Transverse colon (tissue), 4 donors: ENCODE results near the gene PARP1. TPM values are rescaled to one million over a fixed set of nuclear protein-coding genes. Genes with fewer than 3 reads are reported as not detected.

Experiments
- DNase-seq: peaks from one replicate; pipeline ENCODE4 v3.0.0-alpha.2; 2019
- H3K27ac ChIP-seq, 4 donors: fragments of 200-600 bp; sonication (generic); 2 replicates each; pipeline ENCODE4 v1.5.1; 2016 to 2018; ENCODE audit warnings: inconsistent platforms in 4 of 4
- H3K27me3 ChIP-seq: fragments of 200-600 bp; sonication (generic); 2 replicates; pipeline ENCODE4 v1.5.1; 2017; ENCODE audit warnings: inconsistent platforms
- H3K36me3 ChIP-seq, 4 donors: fragments of 200-600 bp; sonication (generic); 2 replicates each; pipeline ENCODE4 v1.5.1; 2017 to 2019; ENCODE audit warnings: inconsistent platforms in 4 of 4
- H3K4me1 ChIP-seq, 4 donors: fragments of 200-600 bp; sonication (generic); 2 replicates each; pipeline ENCODE4 v1.5.1; 2017 to 2020; ENCODE audit warnings: inconsistent platforms in 4 of 4
- H3K4me3 ChIP-seq, 4 donors: fragments of 200-600 bp; sonication (generic); 1 replicate in 1 of 4; 2 replicates in 3 of 4; pipeline versions ENCODE4 v1.5.1 to v1.6.1; 2017 to 2019; ENCODE audit warnings: inconsistent platforms in 4 of 4
- H3K9me3 ChIP-seq, 2 donors: fragments of 200-600 bp; sonication (generic); 2 replicates each; pipeline ENCODE4 v1.5.1; 2017 to 2019; ENCODE audit warnings: inconsistent platforms in 2 of 2
- EP300 ChIP-seq: sonication (generic); formaldehyde crosslinking; IDR thresholded peaks from one replicate; pipeline ENCODE4 v1.6.1; 2017; ENCODE audit warnings: antibody characterized with exemption, low read depth
- POLR2A ChIP-seq: fragments of 450-650 bp; IDR thresholded peaks from one replicate; pipeline ENCODE4 v1.6.1; 2016; ENCODE audit warnings: antibody characterized with exemption, mild to moderate bottlenecking, moderate library complexity
- POLR2AphosphoS5 ChIP-seq, 3 donors: sonication (generic); formaldehyde crosslinking; IDR thresholded peaks; one replicate each; pipeline ENCODE4 v1.6.1; 2016; ENCODE audit warnings: antibody characterized with exemption in 3 of 3
- WGBS, 2 donors: methylation state at CpG; one replicate each; pipeline ENCODE4 v1.1.5; 2018; ENCODE audit warnings: low coverage in 1 of 2; 5-methylcytosine and 5-hydroxymethylcytosine counted together
- in situ Hi-C, 4 donors: fragments of 200-750 bp; cut with MboI; loops; one replicate each; pipeline versions ENCODE4 v1.15.0 to v1.15.1; 2017; ENCODE audit warnings: low sequenced_read_pairs in 3 of 4, low pct_ligation_motif_present in 1 of 4, low pct_unique_long_range_greater_than_20kb in 1 of 4
- intact Hi-C: fragments of 100-400 bp; cut with DNase I; formaldehyde crosslinking; loops from one replicate; pipeline ENCODE4 v1.15.1; 2023; ENCODE audit warnings: low total_unique reads
- total RNA-seq, 4 donors: library from RNA; depleted of rRNA; stranded (reverse); fragments of >200 nt; gene quantifications; one replicate each; pipeline ENCODE4 v1.1.0, GENCODE V29; 2016
- TF ChIP-seq, protein P1 (sequence below), 5 experiments: fragments of 200-600 bp in 3 of 5; fragments of 450-650 bp in 2 of 5; sonication (generic) in 3 of 5; IDR thresholded peaks; 1 replicate in 2 of 5; 2 replicates in 3 of 5; pipeline ENCODE4 v1.5.1; 2016 to 2017; ENCODE audit warnings: antibody characterized with exemption in 5 of 5, inconsistent platforms in 3 of 5, mild to moderate bottlenecking in 2 of 5, moderate library complexity in 1 of 5

Gene PARP1
- total RNA-seq, 4 donors from 2014 or later, result 23.2 to 74.4 (median 38.0) TPM

DNA sequence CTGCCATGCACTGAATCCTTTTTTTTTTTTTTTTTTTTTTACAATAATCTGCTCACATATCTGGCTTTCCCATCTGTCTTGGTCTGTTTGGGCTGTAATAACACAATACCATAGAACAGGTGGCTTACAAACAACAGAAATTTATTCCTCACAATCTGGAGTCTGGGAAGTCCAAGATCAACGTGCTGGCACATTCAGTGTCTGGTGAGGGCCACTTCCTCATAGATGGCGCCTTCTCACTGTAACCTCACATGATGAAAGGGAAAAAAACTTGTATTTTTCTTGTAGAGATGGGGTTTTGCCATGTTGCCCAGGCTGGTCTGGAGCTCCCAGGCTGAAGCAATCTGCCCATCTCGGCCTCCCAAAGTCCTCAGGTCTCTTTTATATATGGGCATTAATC lies 13.0 kb upstream of the PARP1 start:
- TF ChIP-seq EP300 (no peak), POLR2AphosphoS5 (IDR thresholded peaks at IDR 0.05) (no peak), POLR2A (no peak)
- TF ChIP-seq, protein P1, sequence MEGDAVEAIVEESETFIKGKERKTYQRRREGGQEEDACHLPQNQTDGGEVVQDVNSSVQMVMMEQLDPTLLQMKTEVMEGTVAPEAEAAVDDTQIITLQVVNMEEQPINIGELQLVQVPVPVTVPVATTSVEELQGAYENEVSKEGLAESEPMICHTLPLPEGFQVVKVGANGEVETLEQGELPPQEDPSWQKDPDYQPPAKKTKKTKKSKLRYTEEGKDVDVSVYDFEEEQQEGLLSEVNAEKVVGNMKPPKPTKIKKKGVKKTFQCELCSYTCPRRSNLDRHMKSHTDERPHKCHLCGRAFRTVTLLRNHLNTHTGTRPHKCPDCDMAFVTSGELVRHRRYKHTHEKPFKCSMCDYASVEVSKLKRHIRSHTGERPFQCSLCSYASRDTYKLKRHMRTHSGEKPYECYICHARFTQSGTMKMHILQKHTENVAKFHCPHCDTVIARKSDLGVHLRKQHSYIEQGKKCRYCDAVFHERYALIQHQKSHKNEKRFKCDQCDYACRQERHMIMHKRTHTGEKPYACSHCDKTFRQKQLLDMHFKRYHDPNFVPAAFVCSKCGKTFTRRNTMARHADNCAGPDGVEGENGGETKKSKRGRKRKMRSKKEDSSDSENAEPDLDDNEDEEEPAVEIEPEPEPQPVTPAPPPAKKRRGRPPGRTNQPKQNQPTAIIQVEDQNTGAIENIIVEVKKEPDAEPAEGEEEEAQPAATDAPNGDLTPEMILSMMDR (IDR thresholded peaks at IDR 0.05), result no peak

DNA sequence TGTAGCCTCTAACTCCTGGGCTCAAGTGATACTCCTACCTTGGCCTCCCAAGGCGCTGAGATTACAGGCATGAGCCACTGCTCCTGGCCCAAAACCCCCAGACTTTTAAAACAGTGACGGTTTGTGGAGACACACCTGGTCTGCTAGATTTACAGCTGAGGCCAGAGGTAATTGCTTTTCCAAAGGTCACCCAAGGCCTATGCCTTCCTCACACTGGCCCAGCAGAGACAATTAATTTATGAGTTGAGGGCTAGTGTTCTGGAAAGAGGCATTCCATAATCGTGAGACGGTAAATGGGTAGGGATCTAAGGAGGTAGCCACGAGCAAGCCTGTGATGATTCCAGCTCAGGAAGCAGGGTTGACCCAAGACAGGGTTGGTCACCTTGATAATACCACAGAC lies 12.4 kb upstream of the PARP1 start:
- intact Hi-C loops (no loop called here), in situ Hi-C loops (loop anchor here in 3 of 4 donors (25.0 kb wide), 2 partner anchors 192 to 417 kb away; no protein-coding TSS in a partner anchor)
- H3K27me3 ChIP-seq, result no peaks in the 10 kb centered on the region
- no peak for DNase-seq
- 59 to 79% methylated on average over 3 to 5 of the region's 5 CpGs for WGBS, 2 donors
- no peak for TF ChIP-seq POLR2AphosphoS5 (IDR thresholded peaks at IDR 0.05)
- H3K36me3 ChIP-seq, result no peaks in the 10 kb centered on the region
- H3K4me3 ChIP-seq, result no peak overlapping the region
- H3K27ac ChIP-seq, result no peak overlapping the region
- H3K9me3 ChIP-seq, result no peaks in the 10 kb centered on the region
- H3K4me1 ChIP-seq, result peaks cover 0 to 5% (median 0%) of the 10 kb centered on the region in 4 donors

More for the DNA sequence above, 13.0 kb upstream of the PARP1 start:
- peaks cover 0 to 5% (median 0%) of the 10 kb centered on the region in 4 donors for H3K4me1 ChIP-seq
- intact Hi-C loops, result no loop called here
- no peaks in the 10 kb centered on the region for H3K9me3 ChIP-seq
- no peaks in the 10 kb centered on the region for H3K27me3 ChIP-seq
- H3K36me3 ChIP-seq, result no peaks in the 10 kb centered on the region
- 81 to 100% methylated on average over 1 to 3 of the region's 3 CpGs for WGBS, 2 donors
- H3K4me3 ChIP-seq, result no peak overlapping the region
- H3K27ac ChIP-seq, result no peak overlapping the region
- in situ Hi-C loops, result loop anchor here in 3 of 4 donors (25.0 kb wide), 2 partner anchors 191 to 416 kb away; no protein-coding TSS in a partner anchor
- DNase-seq, result no peak

DNA sequence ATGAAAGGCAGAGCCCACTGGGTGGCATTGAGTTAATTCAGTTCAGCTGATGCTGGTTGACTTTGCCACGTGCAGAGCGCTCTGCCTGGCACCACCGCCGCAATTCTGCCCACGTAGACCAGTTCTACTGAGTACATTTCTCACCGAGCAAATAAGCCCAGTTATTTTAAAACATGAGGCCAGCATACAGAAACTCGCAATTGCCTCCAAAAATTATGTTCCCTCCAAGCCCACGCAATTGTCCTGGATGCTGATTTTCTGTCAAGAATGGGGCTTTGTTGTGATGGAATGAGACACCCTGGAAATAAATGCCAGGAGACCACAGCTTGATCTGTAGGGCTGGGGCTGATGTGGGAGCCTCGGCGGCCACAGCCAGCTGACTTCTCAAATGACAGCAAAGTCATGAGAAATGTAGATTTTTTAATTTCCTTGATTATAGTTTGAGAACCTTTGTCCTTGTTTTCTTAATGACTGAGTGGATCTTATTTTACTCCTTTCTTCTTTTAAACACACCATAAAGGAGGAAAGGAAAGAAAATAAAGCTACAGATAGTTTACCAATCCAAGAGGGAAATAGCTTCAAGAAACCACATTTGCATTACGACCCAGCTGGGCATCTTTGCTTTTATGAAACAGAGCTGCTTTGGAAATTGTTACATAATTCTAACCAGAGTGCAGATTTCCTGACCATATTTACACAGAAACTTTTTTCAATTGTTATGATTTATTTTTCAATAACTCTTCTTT lies 11.6 kb upstream of the PARP1 start:
- TF ChIP-seq, protein P1 (IDR thresholded peaks at IDR 0.05), result no peak
- TF ChIP-seq POLR2AphosphoS5 (IDR thresholded peaks at IDR 0.05) (no peak), POLR2A (no peak), EP300 (no peak)
- H3K9me3 ChIP-seq, result no peaks in the 10 kb centered on the region
- intact Hi-C loops, result no loop called here
- H3K4me1 ChIP-seq, result peaks cover 0 to 5% (median 0%) of the 10 kb centered on the region in 4 donors
- no peaks in the 10 kb centered on the region for H3K27me3 ChIP-seq
- no peaks in the 10 kb centered on the region for H3K36me3 ChIP-seq
- DNase-seq, result no peak
- H3K27ac ChIP-seq, result no peak overlapping the region
- no peak overlapping the region for H3K4me3 ChIP-seq
- 88 to 90% methylated on average over 9 to 11 of the region's 11 CpGs for WGBS, 2 donors
- in situ Hi-C loops, result loop anchor here in 3 of 4 donors (25.0 kb wide), 2 partner anchors 193 to 418 kb away; no protein-coding TSS in a partner anchor

DNA sequence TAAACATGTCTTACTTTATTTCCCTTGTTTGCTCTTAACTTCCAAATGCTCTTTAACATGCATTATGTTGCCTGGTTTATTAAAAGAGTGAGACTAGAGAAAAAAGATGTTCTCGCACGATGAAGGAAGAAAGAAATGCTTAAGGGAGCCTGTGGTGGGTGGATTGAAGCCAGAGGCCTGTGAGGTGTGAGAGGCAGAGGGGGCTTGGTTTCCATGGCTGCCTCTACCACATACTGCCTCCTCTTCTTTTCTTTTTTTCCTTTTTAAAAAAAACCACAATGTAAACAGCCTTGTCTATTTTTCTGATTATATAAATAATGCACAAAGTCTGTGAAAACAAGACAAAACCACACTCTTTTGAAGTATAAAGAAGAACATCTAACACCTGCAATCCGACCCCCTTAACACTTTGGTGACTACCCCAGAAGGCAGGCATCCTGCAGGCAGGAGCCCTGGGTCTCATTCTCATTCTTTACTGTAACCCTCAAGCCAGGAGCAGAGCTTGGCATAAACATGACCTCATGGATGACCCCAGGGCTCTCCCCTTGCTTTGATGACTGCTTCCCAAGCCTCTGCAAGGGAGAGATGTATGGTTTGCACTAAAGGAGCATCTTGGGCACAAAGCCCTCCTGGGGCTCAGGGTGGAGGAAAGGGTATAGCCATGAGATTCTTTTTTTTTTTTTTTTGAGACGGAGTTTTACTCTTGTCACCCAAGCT lies 10.1 kb upstream of the PARP1 start:
- in situ Hi-C loops, result loop anchor here in 3 of 4 donors (25.0 kb wide), 2 partner anchors 194 to 419 kb away; no protein-coding TSS in a partner anchor
- H3K9me3 ChIP-seq, result no peaks in the 10 kb centered on the region
- no peak overlapping the region for H3K4me3 ChIP-seq
- 81 to 87% methylated on average over 2 to 4 of the region's 4 CpGs for WGBS, 2 donors
- H3K4me1 ChIP-seq, result peaks cover 0 to 5% (median 0%) of the 10 kb centered on the region in 4 donors
- TF ChIP-seq, protein P1 (IDR thresholded peaks at IDR 0.05), result no peak
- TF ChIP-seq POLR2AphosphoS5 (IDR thresholded peaks at IDR 0.05), result no peak
- TF ChIP-seq POLR2A, result no peak
- no peaks in the 10 kb centered on the region for H3K36me3 ChIP-seq
- H3K27me3 ChIP-seq, result no peaks in the 10 kb centered on the region
- no peak for DNase-seq
- intact Hi-C loops, result no loop called here
- H3K27ac ChIP-seq, result no peak overlapping the region
